Tibial artery (tissue), 4 donors: ENCODE measurements around the gene TIPRL.
"Not testable (repeated sequence)": the region's sequence is repeated elsewhere in the genome, so short reads cannot be mapped to it uniquely, and the experiment has no call there.

Experiments used
- DNase-seq, 2 donors: peaks; one replicate each; pipeline ENCODE4 v3.0.0-alpha.2; 2019
- H3K27ac ChIP-seq, 2 donors: fragments of 200-600 bp; sonication (generic) in 1 of 2; 1 replicate in 1 of 2; 2 replicates in 1 of 2; pipeline ENCODE4 v1.5.1; 2018 to 2019; ENCODE audit warnings: mild to moderate bottlenecking in 1 of 2
- H3K27me3 ChIP-seq, 2 donors: fragments of 200-600 bp; sonication (generic) in 1 of 2; one replicate each; pipeline versions ENCODE4 v1.5.1 to v1.6.0; 2016 to 2019
- H3K36me3 ChIP-seq, 3 donors: fragments of 200-600 bp; sonication (generic) in 2 of 3; one replicate each; pipeline ENCODE4 v1.5.1; 2016 to 2019; ENCODE audit warnings: mild to moderate bottlenecking in 2 of 3
- H3K4me1 ChIP-seq, 4 donors: fragments of 200-600 bp; sonication (generic) in 2 of 4; 1 replicate in 3 of 4; 2 replicates in 1 of 4; pipeline ENCODE4 v1.5.1; 2016 to 2019
- H3K4me3 ChIP-seq, 2 donors: fragments of 200-600 bp; sonication (generic) in 1 of 2; 1 replicate in 1 of 2; 2 replicates in 1 of 2; pipeline ENCODE4 v1.5.1; 2018 to 2019; ENCODE audit warnings: mild to moderate bottlenecking in 2 of 2
- H3K9me3 ChIP-seq, 3 donors: fragments of 200-600 bp; sonication (generic) in 1 of 3; one replicate each; pipeline ENCODE4 v1.5.1; 2016 to 2019
- intact Hi-C: fragments of 100-400 bp; cut with DNase I; formaldehyde crosslinking; loops from one replicate; pipeline ENCODE4 v1.15.0; 2023; ENCODE audit warnings: low total_unique reads
- TF ChIP-seq, protein P1 (sequence below), 2 experiments: fragments of 200-600 bp in 1 of 2; fragments of 450-650 bp in 1 of 2; IDR thresholded peaks; one replicate each; pipeline ENCODE4 v1.5.1; 2017 to 2019; ENCODE audit warnings: antibody characterized with exemption in 2 of 2, mild to moderate bottlenecking in 1 of 2, moderate library complexity in 1 of 2

Gene TIPRL

DNA sequence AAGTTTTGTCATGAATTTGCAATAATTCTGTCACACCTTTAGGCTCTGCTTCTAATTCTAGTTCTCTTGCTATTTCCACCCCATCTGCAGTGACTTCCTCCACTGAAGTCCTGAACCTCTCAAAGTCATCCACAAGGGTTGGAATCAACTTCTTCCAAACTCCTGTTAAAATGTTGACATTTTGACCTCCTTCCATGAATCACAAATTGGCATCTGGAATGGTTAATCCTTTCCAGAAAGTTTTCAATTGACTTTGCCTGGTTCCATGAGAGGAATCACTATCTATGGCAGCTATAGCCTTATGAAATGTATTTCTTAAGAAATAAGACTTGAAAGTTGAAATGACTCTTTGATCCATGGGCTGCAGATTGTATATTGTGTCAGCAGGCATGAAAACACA is 27.3 kb downstream of the TIPRL start:
- TF ChIP-seq, protein P1, sequence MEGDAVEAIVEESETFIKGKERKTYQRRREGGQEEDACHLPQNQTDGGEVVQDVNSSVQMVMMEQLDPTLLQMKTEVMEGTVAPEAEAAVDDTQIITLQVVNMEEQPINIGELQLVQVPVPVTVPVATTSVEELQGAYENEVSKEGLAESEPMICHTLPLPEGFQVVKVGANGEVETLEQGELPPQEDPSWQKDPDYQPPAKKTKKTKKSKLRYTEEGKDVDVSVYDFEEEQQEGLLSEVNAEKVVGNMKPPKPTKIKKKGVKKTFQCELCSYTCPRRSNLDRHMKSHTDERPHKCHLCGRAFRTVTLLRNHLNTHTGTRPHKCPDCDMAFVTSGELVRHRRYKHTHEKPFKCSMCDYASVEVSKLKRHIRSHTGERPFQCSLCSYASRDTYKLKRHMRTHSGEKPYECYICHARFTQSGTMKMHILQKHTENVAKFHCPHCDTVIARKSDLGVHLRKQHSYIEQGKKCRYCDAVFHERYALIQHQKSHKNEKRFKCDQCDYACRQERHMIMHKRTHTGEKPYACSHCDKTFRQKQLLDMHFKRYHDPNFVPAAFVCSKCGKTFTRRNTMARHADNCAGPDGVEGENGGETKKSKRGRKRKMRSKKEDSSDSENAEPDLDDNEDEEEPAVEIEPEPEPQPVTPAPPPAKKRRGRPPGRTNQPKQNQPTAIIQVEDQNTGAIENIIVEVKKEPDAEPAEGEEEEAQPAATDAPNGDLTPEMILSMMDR (IDR thresholded peaks at IDR 0.05): no peak
- H3K36me3 ChIP-seq: peaks cover 0 to 10% (median 3%) of the 10 kb centered on the region in 3 donors
- H3K9me3 ChIP-seq: no peaks in the 10 kb centered on the region
- no peaks in the 10 kb centered on the region for H3K27me3 ChIP-seq
- no peak overlapping the region for H3K27ac ChIP-seq
- intact Hi-C loops: no loop called here
- no peaks in the 10 kb centered on the region for H3K4me1 ChIP-seq
- DNase-seq: no peak
- H3K4me3 ChIP-seq: no peak overlapping the region

DNA sequence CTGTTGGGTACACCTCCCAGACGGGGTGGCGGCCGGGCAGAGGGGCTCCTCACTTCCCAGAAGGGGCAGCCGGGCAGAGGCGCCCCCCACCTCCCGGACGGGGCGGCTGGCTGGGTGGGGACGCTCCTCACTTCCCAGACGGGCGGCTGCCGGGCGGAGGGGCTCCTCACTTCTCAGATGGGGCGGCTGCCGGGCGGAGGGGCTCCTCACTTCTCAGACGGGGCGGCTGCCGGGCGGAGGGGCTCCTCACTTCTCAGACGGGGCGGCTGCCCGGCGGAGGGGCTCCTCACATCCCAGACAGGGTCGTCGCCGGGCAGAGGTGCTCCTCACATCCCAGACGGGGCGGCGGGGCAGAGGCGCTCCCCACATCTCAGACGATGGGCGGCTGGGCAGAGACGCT is 28.9 kb downstream of the TIPRL start:
- H3K27me3 ChIP-seq, intact Hi-C loops, H3K9me3 ChIP-seq, H3K36me3 ChIP-seq, H3K4me3 ChIP-seq, H3K4me1 ChIP-seq, DNase-seq, H3K27ac ChIP-seq: not testable (repeated sequence)

DNA sequence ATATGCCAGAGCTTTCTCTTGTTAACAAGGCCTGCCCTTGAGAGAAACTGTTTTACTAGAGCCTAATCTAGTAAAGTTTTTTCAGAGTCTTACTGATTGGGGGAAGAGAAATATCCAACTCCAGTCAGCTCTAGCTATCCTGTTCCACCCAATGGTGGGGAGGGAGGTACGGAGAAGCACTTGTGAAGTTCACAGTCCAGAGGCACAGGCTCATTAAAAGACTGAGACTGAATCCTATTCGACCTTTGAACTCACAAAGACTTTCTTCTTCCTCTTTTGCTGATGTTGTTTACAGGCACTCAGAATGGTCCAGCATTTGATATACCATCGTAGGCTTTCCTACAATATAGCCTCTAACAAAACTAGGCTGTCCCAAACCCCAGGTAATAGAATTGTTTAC is 31.6 kb downstream of the TIPRL start:
- H3K27ac ChIP-seq: no peak overlapping the region
- TF ChIP-seq, protein P1 (IDR thresholded peaks at IDR 0.05): no peak
- DNase-seq: no peak

DNA sequence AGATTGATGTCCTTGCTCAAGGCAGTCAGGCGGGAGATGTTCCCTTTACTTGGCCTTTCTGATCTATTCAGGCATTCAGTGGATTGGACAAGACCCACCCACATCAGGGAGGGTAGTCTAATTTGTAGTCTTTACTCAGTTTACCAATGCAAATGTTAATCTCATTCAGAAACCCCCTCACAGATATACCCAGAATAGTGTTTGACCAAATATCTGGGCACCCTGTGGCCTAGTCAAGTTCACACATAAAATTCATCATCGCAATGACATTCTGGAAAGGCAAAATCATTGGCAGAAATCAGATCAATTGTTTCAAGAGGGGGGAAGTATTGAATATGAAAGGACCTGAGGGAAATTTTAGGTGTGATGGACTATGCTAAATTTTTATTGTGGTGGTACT is 34.6 kb downstream of the TIPRL start:
- peaks cover 0 to 8% (median 0%) of the 10 kb centered on the region in 4 donors for H3K4me1 ChIP-seq
- TF ChIP-seq, protein P1 (IDR thresholded peaks at IDR 0.05): no peak
- no peak for DNase-seq

More for the DNA sequence above, 31.6 kb downstream of the TIPRL start:
- no peaks in the 10 kb centered on the region for H3K36me3 ChIP-seq
- H3K27me3 ChIP-seq: no peaks in the 10 kb centered on the region
- no peaks in the 10 kb centered on the region for H3K4me1 ChIP-seq
- intact Hi-C loops: no loop called here
- H3K9me3 ChIP-seq: peaks cover 0 to 12% (median 0%) of the 10 kb centered on the region in 3 donors
- no peak overlapping the region for H3K4me3 ChIP-seq

DNA sequence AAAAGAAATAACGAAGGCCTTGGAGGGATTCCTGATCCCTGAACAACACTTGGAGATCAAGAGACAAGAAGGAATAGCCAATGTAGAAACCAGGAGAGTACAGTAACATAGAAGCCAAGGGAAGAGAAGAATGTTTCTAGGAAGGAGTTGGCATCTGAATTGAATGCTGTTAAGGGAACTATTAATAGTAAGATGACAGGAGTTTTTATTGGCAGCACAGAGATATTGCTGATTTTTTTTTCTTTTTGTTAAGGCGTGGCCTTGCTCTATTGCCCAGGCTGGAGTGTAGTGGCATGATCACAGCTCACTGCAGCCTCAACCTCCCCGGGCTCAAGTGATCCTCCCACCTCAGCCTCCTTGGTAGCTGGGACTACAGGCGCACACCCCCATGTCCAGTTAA is 37.4 kb downstream of the TIPRL start:
- DNase-seq: no peak
- intact Hi-C loops: no loop called here
- H3K36me3 ChIP-seq: no peaks in the 10 kb centered on the region
- no peaks in the 10 kb centered on the region for H3K27me3 ChIP-seq
- H3K9me3 ChIP-seq: peaks cover 0 to 12% (median 0%) of the 10 kb centered on the region in 3 donors
- TF ChIP-seq, protein P1 (IDR thresholded peaks at IDR 0.05): no peak
- H3K4me3 ChIP-seq: no peak overlapping the region
- no peak overlapping the region for H3K27ac ChIP-seq
- H3K4me1 ChIP-seq: peaks cover 0 to 8% (median 0%) of the 10 kb centered on the region in 4 donors

More for the DNA sequence above, 34.6 kb downstream of the TIPRL start:
- Histone ChIP-seq H3K9me3 (peaks cover 0 to 12% (median 0%) of the 10 kb centered on the region in 3 donors), H3K4me3 (no peak overlapping the region), H3K27ac (no peak overlapping the region), H3K36me3 (no peaks in the 10 kb centered on the region), H3K27me3 (no peaks in the 10 kb centered on the region)
- intact Hi-C loops: no loop called here

DNA sequence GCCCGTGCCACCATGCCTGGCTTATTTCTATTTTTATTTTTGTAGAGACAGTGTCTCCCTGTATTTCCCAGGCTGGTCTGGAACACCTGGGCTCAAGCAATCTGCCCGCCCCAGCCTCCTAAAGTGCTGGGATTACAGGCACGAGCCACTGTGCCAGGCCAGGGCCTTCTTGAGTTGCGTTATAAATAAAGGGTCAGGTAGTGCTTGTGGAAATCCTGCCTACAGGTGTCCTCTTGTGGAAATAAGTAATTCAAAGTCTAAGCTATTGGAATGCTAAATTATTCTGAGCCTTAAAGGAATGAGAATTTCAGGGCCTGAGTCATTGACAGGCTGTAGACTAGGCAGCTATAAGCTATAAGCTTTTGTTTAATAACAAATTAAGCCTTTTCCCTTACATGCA is 38.9 kb downstream of the TIPRL start:
- TF ChIP-seq, protein P1 (IDR thresholded peaks at IDR 0.05): no peak
- Histone ChIP-seq H3K4me1 (peaks cover 0 to 8% (median 0%) of the 10 kb centered on the region in 4 donors), H3K27me3 (no peaks in the 10 kb centered on the region), H3K4me3 (no peak overlapping the region), H3K27ac (no peak overlapping the region), H3K9me3 (peaks cover 0 to 4% (median 0%) of the 10 kb centered on the region in 3 donors), H3K36me3 (no peaks in the 10 kb centered on the region)
- intact Hi-C loops: no loop called here
- no peak for DNase-seq
